H9 (cell line): ENCODE data around the gene UNC119. TPM values are rescaled to one million over a fixed set of nuclear protein-coding genes. Genes with fewer than 3 reads are reported as not detected.

ENCODE experiments used
- DNase-seq: peaks from one replicate; pipeline ENCODE4 v3.0.0-alpha.2; 2017
- H2AFZ ChIP-seq: one replicate; pipeline ENCODE4 v1.6.1; 2013; ENCODE audit warnings: mild to moderate bottlenecking, low read length, control low read depth, moderate library complexity
- H2AK5ac ChIP-seq: 2 replicates; pipeline ENCODE4 v1.6.1; 2013; ENCODE audit warnings: low read length, control low read depth, mixed read lengths; ENCODE audit not compliant: insufficient read length
- H2BK120ac ChIP-seq: one replicate; pipeline ENCODE4 v1.6.1; 2013; ENCODE audit warnings: low read depth, mild to moderate bottlenecking, low read length, control low read depth, inconsistent platforms; ENCODE audit not compliant: poor library complexity, severe bottlenecking
- H2BK12ac ChIP-seq: 2 replicates; pipeline ENCODE4 v1.6.1; 2013; ENCODE audit warnings: low read length, control low read depth, mixed read lengths, low read depth; ENCODE audit not compliant: insufficient read length
- H2BK15ac ChIP-seq: 2 replicates; pipeline ENCODE4 v1.6.1; 2013; ENCODE audit warnings: low read depth, low read length, control low read depth
- H2BK20ac ChIP-seq: one replicate; pipeline ENCODE4 v1.6.1; 2013; ENCODE audit warnings: low read depth, mild to moderate bottlenecking, low read length, control low read depth, inconsistent platforms; ENCODE audit not compliant: poor library complexity, severe bottlenecking
- H2BK5ac ChIP-seq: 2 replicates; pipeline ENCODE4 v1.6.1; 2013; ENCODE audit warnings: low read length, control low read depth, mixed read lengths; ENCODE audit not compliant: insufficient read length
- H3K14ac ChIP-seq: 2 replicates; pipeline ENCODE4 v1.6.1; 2013; ENCODE audit warnings: low read length, control low read depth; ENCODE audit not compliant: insufficient read depth
- H3K18ac ChIP-seq: 2 replicates; pipeline ENCODE4 v1.6.1; 2013; ENCODE audit warnings: low read depth, mild to moderate bottlenecking, mixed read lengths, low read length, control low read depth; ENCODE audit not compliant: insufficient read length
- H3K23ac ChIP-seq: 2 replicates; pipeline ENCODE4 v1.6.1; 2013; ENCODE audit warnings: low read length, control low read depth, mixed read lengths, low read depth; ENCODE audit not compliant: insufficient read length
- H3K23me2 ChIP-seq: 2 replicates; pipeline ENCODE4 v1.6.1; 2013; ENCODE audit warnings: low read depth, mild to moderate bottlenecking, mixed read lengths, low read length, control low read depth; ENCODE audit not compliant: insufficient read length, poor library complexity, severe bottlenecking
- H3K27ac ChIP-seq: 2 replicates; pipeline ENCODE4 v1.5.1; 2013; ENCODE audit warnings: low read length, control low read depth, mixed read lengths, low read depth; ENCODE audit not compliant: insufficient read length
- H3K27me3 ChIP-seq: 2 replicates; pipeline ENCODE4 v1.6.1; 2013; ENCODE audit warnings: low read length, control low read depth, inconsistent platforms; ENCODE audit not compliant: insufficient read depth
- H3K4ac ChIP-seq: 2 replicates; pipeline ENCODE4 v1.6.1; 2013; ENCODE audit warnings: low read depth, mild to moderate bottlenecking, control low read depth, inconsistent platforms, low read length, moderate library complexity
- H3K4me1 ChIP-seq: 2 replicates; pipeline ENCODE4 v1.6.1; 2013; ENCODE audit warnings: low read length, control low read depth, inconsistent platforms; ENCODE audit not compliant: insufficient read depth
- H3K4me2 ChIP-seq: 2 replicates; pipeline ENCODE4 v1.6.1; 2013; ENCODE audit warnings: low read length, control low read depth, mixed read lengths; ENCODE audit not compliant: insufficient read length, insufficient read depth
- H3K56ac ChIP-seq: 2 replicates; pipeline ENCODE4 v1.6.1; 2013; ENCODE audit warnings: low read depth, mild to moderate bottlenecking, mixed read lengths, low read length, control low read depth; ENCODE audit not compliant: insufficient read length
- H3K79me1 ChIP-seq: 2 replicates; pipeline ENCODE4 v1.6.1; 2013; ENCODE audit warnings: low read depth, mild to moderate bottlenecking, moderate library complexity, low read length, control low read depth, inconsistent platforms; ENCODE audit not compliant: insufficient read depth, poor library complexity, severe bottlenecking
- H3K79me2 ChIP-seq: 2 replicates; pipeline ENCODE4 v1.6.1; 2013; ENCODE audit warnings: low read length, control low read depth, inconsistent platforms; ENCODE audit not compliant: insufficient read depth
- H3K9ac ChIP-seq: 2 replicates; pipeline ENCODE4 v1.6.1; 2013; ENCODE audit warnings: low read length, control low read depth, mixed read lengths; ENCODE audit not compliant: insufficient read length; ENCODE audit errors: extremely low read depth
- H3K9me3 ChIP-seq: one replicate; pipeline ENCODE4 v1.6.1; 2013; ENCODE audit warnings: low read depth, low read length, inconsistent platforms; ENCODE audit not compliant: control insufficient read depth
- H3T11ph ChIP-seq: one replicate; pipeline ENCODE4 v1.6.1; 2013; ENCODE audit warnings: mild to moderate bottlenecking, low read length, control low read depth, inconsistent platforms
- H4K20me1 ChIP-seq: one replicate; pipeline ENCODE4 v1.6.1; 2013; ENCODE audit not compliant: control insufficient read depth, insufficient read length, insufficient read depth
- H4K5ac ChIP-seq: 2 replicates; pipeline ENCODE4 v1.6.1; 2013; ENCODE audit warnings: low read depth, mild to moderate bottlenecking, mixed read lengths, low read length, control low read depth; ENCODE audit not compliant: insufficient read length
- H4K8ac ChIP-seq: replicated peaks from 2 replicates; pipeline ENCODE4 v1.6.1; 2013; ENCODE audit warnings: low read length, control low read depth, mixed read lengths, low read depth; ENCODE audit not compliant: insufficient read length
- H4K91ac ChIP-seq: 2 replicates; pipeline ENCODE4 v1.6.1; 2013; ENCODE audit warnings: low read depth, mild to moderate bottlenecking, moderate library complexity, mixed read lengths, low read length, control low read depth; ENCODE audit not compliant: insufficient read length
- H3K27ac Mint-ChIP-seq, 3 experiments: 2 replicates in 2 of 3; 3 replicates in 1 of 3; pipeline ENCODE4 v1.8.0; 2020 to 2021; ENCODE audit warnings: mixed read lengths in 3 of 3, mild to moderate bottlenecking in 1 of 3, moderate library complexity in 1 of 3
- H3K27me3 Mint-ChIP-seq: 2 replicates; pipeline ENCODE4 v1.8.0; 2021; ENCODE audit warnings: low read depth, mild to moderate bottlenecking, moderate library complexity, mixed read lengths
- H3K36me3 Mint-ChIP-seq, 3 experiments: 2 replicates in 2 of 3; 3 replicates in 1 of 3; pipeline ENCODE4 v1.8.0; 2020 to 2021; ENCODE audit warnings: low read depth in 3 of 3, mixed read lengths in 3 of 3; ENCODE audit not compliant: insufficient read depth in 1 of 3
- H3K4me1 Mint-ChIP-seq, 2 experiments: 2 replicates each; pipeline ENCODE4 v1.8.0; 2020; ENCODE audit warnings: mixed read lengths in 2 of 2
- H3K4me3 Mint-ChIP-seq, 2 experiments: 2 replicates in 1 of 2; 3 replicates in 1 of 2; pipeline ENCODE4 v1.8.0; 2020 to 2021; ENCODE audit warnings: mild to moderate bottlenecking in 2 of 2, mixed read lengths in 2 of 2, moderate library complexity in 1 of 2
- H3K9me3 Mint-ChIP-seq, 2 experiments: 2 replicates in 1 of 2; 3 replicates in 1 of 2; pipeline ENCODE4 v1.8.0; 2020; ENCODE audit warnings: mild to moderate bottlenecking in 2 of 2, mixed read lengths in 2 of 2, moderate library complexity in 1 of 2
- WGBS: extraction: QIAGEN DNeasy Blood & Tissue Kit; methylation state at CpG from one replicate; pipeline ENCODE4 v1.1.7; 2013; ENCODE audit warnings: missing lambda C conversion rate, low lambda C conversion rate, mixed read lengths; ENCODE audit not compliant: insufficient read length; ENCODE audit errors: extremely low coverage; 5-methylcytosine and 5-hydroxymethylcytosine counted together
- total RNA-seq: library from RNA; stranded (reverse); gene quantifications from 2 replicates; pipeline ENCODE4 v1.2.1, GENCODE V29; 2021
- TF ChIP-seq, protein P1 (sequence below): fragments of 200-600 bp; sonication (generic); conservative IDR thresholded peaks from 3 replicates; pipeline ENCODE4 v1.8.0; 2021; ENCODE audit warnings: antibody characterized with exemption, mild to moderate bottlenecking

Gene UNC119
- total RNA-seq, 1 experiment from 2014 or later, result 36.9 TPM

GRCh38 chr17:28573966-28574480, 21.6 kb upstream of the UNC119 start:
- DNase-seq, result no peak

More at GRCh38 chr17:28573966-28574480, 21.6 kb upstream of the UNC119 start:
- H2BK20ac ChIP-seq, result no peak overlapping the region
- no peak overlapping the region for H3K27ac Mint-ChIP-seq
- TF ChIP-seq, protein P1, sequence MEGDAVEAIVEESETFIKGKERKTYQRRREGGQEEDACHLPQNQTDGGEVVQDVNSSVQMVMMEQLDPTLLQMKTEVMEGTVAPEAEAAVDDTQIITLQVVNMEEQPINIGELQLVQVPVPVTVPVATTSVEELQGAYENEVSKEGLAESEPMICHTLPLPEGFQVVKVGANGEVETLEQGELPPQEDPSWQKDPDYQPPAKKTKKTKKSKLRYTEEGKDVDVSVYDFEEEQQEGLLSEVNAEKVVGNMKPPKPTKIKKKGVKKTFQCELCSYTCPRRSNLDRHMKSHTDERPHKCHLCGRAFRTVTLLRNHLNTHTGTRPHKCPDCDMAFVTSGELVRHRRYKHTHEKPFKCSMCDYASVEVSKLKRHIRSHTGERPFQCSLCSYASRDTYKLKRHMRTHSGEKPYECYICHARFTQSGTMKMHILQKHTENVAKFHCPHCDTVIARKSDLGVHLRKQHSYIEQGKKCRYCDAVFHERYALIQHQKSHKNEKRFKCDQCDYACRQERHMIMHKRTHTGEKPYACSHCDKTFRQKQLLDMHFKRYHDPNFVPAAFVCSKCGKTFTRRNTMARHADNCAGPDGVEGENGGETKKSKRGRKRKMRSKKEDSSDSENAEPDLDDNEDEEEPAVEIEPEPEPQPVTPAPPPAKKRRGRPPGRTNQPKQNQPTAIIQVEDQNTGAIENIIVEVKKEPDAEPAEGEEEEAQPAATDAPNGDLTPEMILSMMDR, result no peak
- H4K20me1 ChIP-seq, result peaks cover 2% of the 10 kb centered on the region
- no peak overlapping the region for H2BK5ac ChIP-seq
- H3K4me1 Mint-ChIP-seq, result peaks cover 24 to 40% of the 10 kb centered on the region in 2 experiments
- no peak overlapping the region for H3T11ph ChIP-seq
- no peaks in the 10 kb centered on the region for H3K9me3 ChIP-seq
- no peak overlapping the region for H2BK12ac ChIP-seq
- peaks cover 14 to 40% (median 38%) of the 10 kb centered on the region in 3 experiments; a peak in 6 of 7 replicates for H3K36me3 Mint-ChIP-seq
- H3K4me2 ChIP-seq, result no peak overlapping the region
- no peaks in the 10 kb centered on the region for H3K9me3 Mint-ChIP-seq
- peaks cover 11% of the 10 kb centered on the region for H3K23me2 ChIP-seq
- H4K91ac ChIP-seq, result no peak overlapping the region
- H2AK5ac ChIP-seq, result no peak overlapping the region
- peaks cover 7% of the 10 kb centered on the region for H3K27me3 Mint-ChIP-seq
- no peak overlapping the region for H4K8ac ChIP-seq
- no peak overlapping the region for H4K5ac ChIP-seq
- no peaks in the 10 kb centered on the region for H3K27me3 ChIP-seq
- no peak overlapping the region for H3K56ac ChIP-seq
- no peaks in the 10 kb centered on the region for H3K79me1 ChIP-seq
- H3K14ac ChIP-seq, result no peak overlapping the region
- no peak overlapping the region for H3K18ac ChIP-seq
- no peak overlapping the region for H3K23ac ChIP-seq
- H3K79me2 ChIP-seq, result no peaks in the 10 kb centered on the region
- no peaks in the 10 kb centered on the region for H3K4me1 ChIP-seq
- no CpG with 5 or more reads among the region's 6 CpGs for whole genome bisulfite sequencing
- H3K4me3 Mint-ChIP-seq, result peak overlapping the region in 1 of 2 experiments; percentile 21; a peak in 1 of 5 replicates
- no peak overlapping the region for H3K27ac ChIP-seq
- H2BK120ac ChIP-seq, result no peak overlapping the region
- H2BK15ac ChIP-seq, result no peak overlapping the region
- H3K4ac ChIP-seq, result no peak overlapping the region
- H2AFZ ChIP-seq, result no peak overlapping the region
- no peak overlapping the region for H3K9ac ChIP-seq
